ENCODE results near the gene LTBP3.

Gene LTBP3

GRCh38 chr11:65585396-65586246 lies 27.5 kb upstream of the LTBP3 start:
- DNase-seq: no peak

GRCh38 chr11:65584723-65585171 lies 26.6 kb upstream of the LTBP3 start:
- DNase-seq: no peak

GRCh38 chr11:65584106-65584505 lies 25.9 kb upstream of the LTBP3 start:
- DNase-seq: no peak

GRCh38 chr11:65583589-65583988 lies 25.4 kb upstream of the LTBP3 start:
- no peak for DNase-seq

- DNase-seq: no peak
Measured at GRCh38 chr11:65581928-65582327, 23.8 kb upstream of the LTBP3 start.

GRCh38 chr11:65580756-65581155 lies 22.6 kb upstream of the LTBP3 start:
- DNase-seq: no peak

GRCh38 chr11:65580031-65580692 lies 22.0 kb upstream of the LTBP3 start:
- no peak for DNase-seq

GRCh38 chr11:65579291-65579690 lies 21.1 kb upstream of the LTBP3 start:
- DNase-seq: no peak

- DNase-seq: no peak
Measured at GRCh38 chr11:65578667-65579066, 20.5 kb upstream of the LTBP3 start.

GRCh38 chr11:65578134-65578533 lies 20.0 kb upstream of the LTBP3 start:
- no peak for DNase-seq

GRCh38 chr11:65577756-65578109 lies 19.6 kb upstream of the LTBP3 start:
- no peak for DNase-seq

- DNase-seq: peak; percentile 48
Measured at GRCh38 chr11:65576867-65577755, 19.0 kb upstream of the LTBP3 start.

GRCh38 chr11:65576232-65576866 lies 18.2 kb upstream of the LTBP3 start:
- DNase-seq: no peak

- peak; percentile 89 for DNase-seq
Measured at GRCh38 chr11:65575568-65576231, 17.5 kb upstream of the LTBP3 start, which contains the start of gene EHBP1L1. TSS of gene EHBP1L1 (plus strand) at chr11:65576053. CDS start at chr11:65576303, 250 bp downstream.

- DNase-seq: no peak
Measured at GRCh38 chr11:65574811-65575567, 16.8 kb upstream of the LTBP3 start.

- DNase-seq: peak; percentile 97
Measured at GRCh38 chr11:65574109-65574810, 16.1 kb upstream of the LTBP3 start.

- no peak for DNase-seq
Measured at GRCh38 chr11:65573391-65574079, 15.4 kb upstream of the LTBP3 start.

GRCh38 chr11:65572356-65573051 lies 14.3 kb upstream of the LTBP3 start, which contains the start of gene FAM89B:
TSS of gene FAM89B (plus strand) at chr11:65572538. CDS start at chr11:65572670, 132 bp downstream.
- peak; percentile 92 for DNase-seq

GRCh38 chr11:65571940-65572339 lies 13.8 kb upstream of the LTBP3 start:
- no peak for DNase-seq
